Neuronal stem cell (in vitro differentiated cells): ENCODE measurements around the gene HAUS5.

Source experiments
- DNase-seq: peaks from one replicate; pipeline ENCODE4 v3.0.0-alpha.2; 2013; ENCODE audit warnings: low spot score
- H2AFZ ChIP-seq: one replicate; pipeline ENCODE4 v1.6.1; 2013; ENCODE audit warnings: mild to moderate bottlenecking, low read length, inconsistent platforms
- H2AK5ac ChIP-seq: 2 replicates; pipeline ENCODE4 v1.6.1; 2013; ENCODE audit warnings: low read depth, mild to moderate bottlenecking, inconsistent platforms, low read length, moderate library complexity, mixed read lengths
- H2BK120ac ChIP-seq: 2 replicates; pipeline ENCODE4 v1.6.1; 2013; ENCODE audit warnings: low read depth, mild to moderate bottlenecking, inconsistent platforms, low read length, moderate library complexity, mixed read lengths
- H2BK12ac ChIP-seq: one replicate; pipeline ENCODE4 v1.6.1; 2013; ENCODE audit warnings: low read length, inconsistent platforms
- H2BK15ac ChIP-seq: 2 replicates; pipeline ENCODE4 v1.6.1; 2013; ENCODE audit warnings: mild to moderate bottlenecking, low read length, inconsistent platforms, mixed read lengths
- H2BK5ac ChIP-seq: one replicate; pipeline ENCODE4 v1.6.1; 2013; ENCODE audit warnings: inconsistent platforms, mild to moderate bottlenecking, low read length, moderate library complexity
- H3K14ac ChIP-seq: one replicate; pipeline ENCODE4 v1.6.1; 2013; ENCODE audit warnings: low read length, inconsistent platforms
- H3K18ac ChIP-seq: 2 replicates; pipeline ENCODE4 v1.6.1; 2013; ENCODE audit warnings: low read length, inconsistent platforms
- H3K23ac ChIP-seq: 2 replicates; pipeline ENCODE4 v1.6.1; 2013; ENCODE audit warnings: low read depth, mild to moderate bottlenecking, mixed read lengths, low read length, inconsistent platforms; ENCODE audit not compliant: poor library complexity
- H3K27ac ChIP-seq: replicated peaks from 3 replicates; pipeline ENCODE4 v1.5.1; 2013; ENCODE audit warnings: low read length, inconsistent platforms
- H3K27me3 ChIP-seq, 3 experiments: 2 replicates each; pipeline ENCODE4 v1.6.1; 2013; ENCODE audit warnings: low read length in 3 of 3, mild to moderate bottlenecking in 2 of 3, inconsistent platforms in 1 of 3, low read depth in 1 of 3, mixed read lengths in 1 of 3, moderate library complexity in 1 of 3; ENCODE audit not compliant: control insufficient read depth in 3 of 3, insufficient read depth in 3 of 3
- H3K36me3 ChIP-seq, 2 donors: replicated peaks in 1 of 2; 2 replicates each; pipeline ENCODE4 v1.6.1; 2013; ENCODE audit warnings: low read length in 2 of 2; ENCODE audit not compliant: control insufficient read depth in 2 of 2, insufficient read depth in 2 of 2
- H3K4ac ChIP-seq: 2 replicates; pipeline ENCODE4 v1.6.1; 2013; ENCODE audit warnings: inconsistent platforms, mild to moderate bottlenecking, low read length, moderate library complexity
- H3K4me1 ChIP-seq, 2 donors: 1 replicate in 1 of 2; 2 replicates in 1 of 2; pipeline ENCODE4 v1.6.1; 2013; ENCODE audit warnings: low read length in 2 of 2, low read depth in 1 of 2; ENCODE audit not compliant: control insufficient read depth in 2 of 2, insufficient read depth in 1 of 2
- H3K4me2 ChIP-seq: one replicate; pipeline ENCODE4 v1.6.1; 2013; ENCODE audit warnings: mild to moderate bottlenecking, low read length, inconsistent platforms; ENCODE audit not compliant: insufficient read depth, poor library complexity, severe bottlenecking
- H3K4me3 ChIP-seq, 2 donors: 2 replicates each; pipeline ENCODE4 v1.5.1; 2013; ENCODE audit warnings: low read length in 2 of 2, mild to moderate bottlenecking in 2 of 2, inconsistent platforms in 1 of 2, moderate library complexity in 1 of 2
- H3K79me1 ChIP-seq: one replicate; pipeline ENCODE4 v1.6.1; 2013; ENCODE audit warnings: low read depth, mild to moderate bottlenecking, inconsistent platforms, low read length, moderate library complexity
- H3K9ac ChIP-seq: one replicate; pipeline ENCODE4 v1.6.1; 2013; ENCODE audit warnings: mild to moderate bottlenecking, low read depth, low read length, inconsistent platforms; ENCODE audit not compliant: poor library complexity
- H3K9me3 ChIP-seq, 2 donors: replicated peaks in 1 of 2; 2 replicates each; pipeline versions ENCODE3 to v1.6.1; 2013; ENCODE audit warnings: low read length in 2 of 2, mild to moderate bottlenecking in 2 of 2, inconsistent platforms in 1 of 2, low read depth in 1 of 2, mixed read lengths in 1 of 2, moderate library complexity in 1 of 2; ENCODE audit not compliant: control insufficient read depth in 2 of 2, insufficient read depth in 1 of 2
- H4K8ac ChIP-seq: one replicate; pipeline ENCODE4 v1.6.1; 2013; ENCODE audit warnings: low read depth, mild to moderate bottlenecking, inconsistent platforms, low read length, moderate library complexity
- H4K91ac ChIP-seq: one replicate; pipeline ENCODE4 v1.6.1; 2013; ENCODE audit warnings: low read length, low read depth, mild to moderate bottlenecking, inconsistent platforms; ENCODE audit not compliant: poor library complexity
- WGBS, 2 donors: extraction: QIAGEN DNeasy Blood & Tissue Kit; methylation state at CpG; one replicate each; pipeline ENCODE4 v1.1.7; 2013; ENCODE audit warnings: missing lambda C conversion rate in 2 of 2, mixed read lengths in 1 of 2; ENCODE audit not compliant: insufficient read length in 2 of 2, insufficient replicate concordance in 1 of 2; ENCODE audit errors: extremely low coverage in 2 of 2; 5-methylcytosine and 5-hydroxymethylcytosine counted together

Gene HAUS5

GRCh38 chr19:35565016-35565856, 47.3 kb upstream of the HAUS5 start:
- Histone ChIP-seq H4K8ac (no peak overlapping the region), H4K91ac (no peak overlapping the region), H3K27me3 (peaks cover 0 to 30% (median 4%) of the 10 kb centered on the region in 3 experiments), H3K79me1 (peaks cover 2% of the 10 kb centered on the region), H2BK5ac (peak overlapping the region; percentile 75), H3K14ac (peak overlapping the region; percentile 38), H3K4me2 (no peak overlapping the region), H3K23ac (no peak overlapping the region), H3K18ac (peak overlapping the region; percentile 57), H2BK15ac (no peak overlapping the region), H3K4me1 (no peaks in the 10 kb centered on the region), H2AFZ (no peak overlapping the region), H2BK120ac (no peak overlapping the region), H3K9me3 (no peaks in the 10 kb centered on the region), H3K36me3 (no peaks in the 10 kb centered on the region), H2BK12ac (peak overlapping the region; percentile 84), H2AK5ac (no peak overlapping the region), H3K9ac (no peak overlapping the region), H3K4ac (no peak overlapping the region), H3K4me3 (no peak overlapping the region), H3K27ac (no peak overlapping the region)
- no CpG with 5 or more reads among the region's 12 CpGs for whole genome bisulfite sequencing, 2 donors
- DNase-seq: no peak

- H3K9me3 ChIP-seq: no peaks in the 10 kb centered on the region
- no CpG with 5 or more reads among the region's 7 CpGs for WGBS, 2 donors
- no peak overlapping the region for H2AK5ac ChIP-seq
- H2BK120ac ChIP-seq: no peak overlapping the region
- no peak overlapping the region for H4K91ac ChIP-seq
- H3K79me1 ChIP-seq: peaks cover 2% of the 10 kb centered on the region
- no peak overlapping the region for H4K8ac ChIP-seq
- H3K4me1 ChIP-seq: no peaks in the 10 kb centered on the region
- H3K4me2 ChIP-seq: no peak overlapping the region
- no peak overlapping the region for H3K23ac ChIP-seq
- H3K14ac ChIP-seq: no peak overlapping the region
- H2BK12ac ChIP-seq: no peak overlapping the region
- H2BK5ac ChIP-seq: no peak overlapping the region
- no peak overlapping the region for H2BK15ac ChIP-seq
- no peak overlapping the region for H3K4ac ChIP-seq
- H3K4me3 ChIP-seq: no peak overlapping the region
- no peak for DNase-seq
- H3K27me3 ChIP-seq: peaks cover 0 to 16% (median 2%) of the 10 kb centered on the region in 3 experiments
- H3K27ac ChIP-seq: no peak overlapping the region
- no peak overlapping the region for H2AFZ ChIP-seq
- H3K9ac ChIP-seq: no peak overlapping the region
- H3K36me3 ChIP-seq: no peaks in the 10 kb centered on the region
- no peak overlapping the region for H3K18ac ChIP-seq
Measured at GRCh38 chr19:35566738-35567137, 45.8 kb upstream of the HAUS5 start.

- Histone ChIP-seq H3K36me3 (no peaks in the 10 kb centered on the region), H3K27ac (no peak overlapping the region)
Measured at GRCh38 chr19:35569281-35569781, 43.2 kb upstream of the HAUS5 start.

GRCh38 chr19:35571406-35571965, 41.0 kb upstream of the HAUS5 start:
- H3K79me1 ChIP-seq: no peaks in the 10 kb centered on the region
- H4K8ac ChIP-seq: no peak overlapping the region
- no peak for DNase-seq
- no peak overlapping the region for H2BK5ac ChIP-seq
- no peaks in the 10 kb centered on the region for H3K36me3 ChIP-seq
- H3K4me1 ChIP-seq: no peaks in the 10 kb centered on the region
- no peak overlapping the region for H2BK15ac ChIP-seq
- no peak overlapping the region for H3K4ac ChIP-seq
- H2AK5ac ChIP-seq: no peak overlapping the region
- H4K91ac ChIP-seq: no peak overlapping the region
- no CpG with 5 or more reads among the region's 1 CpG for WGBS, 2 donors
- no peak overlapping the region for H3K27ac ChIP-seq
- H3K4me2 ChIP-seq: no peak overlapping the region
- H3K9ac ChIP-seq: no peak overlapping the region
- no peak overlapping the region for H2BK120ac ChIP-seq
- no peak overlapping the region for H2AFZ ChIP-seq
- peaks cover 0 to 2% (median 0%) of the 10 kb centered on the region in 3 experiments for H3K27me3 ChIP-seq
- H3K9me3 ChIP-seq: peaks cover 4 to 6% of the 10 kb centered on the region in 2 donors
- H2BK12ac ChIP-seq: no peak overlapping the region
- no peak overlapping the region for H3K4me3 ChIP-seq
- H3K14ac ChIP-seq: no peak overlapping the region
- no peak overlapping the region for H3K18ac ChIP-seq
- no peak overlapping the region for H3K23ac ChIP-seq

More at GRCh38 chr19:35569281-35569781, 43.2 kb upstream of the HAUS5 start:
- Histone ChIP-seq H4K91ac (no peak overlapping the region), H2BK120ac (no peak overlapping the region), H3K4me1 (no peaks in the 10 kb centered on the region), H2BK15ac (no peak overlapping the region), H3K9me3 (peaks cover 0 to 2% of the 10 kb centered on the region in 2 donors), H3K4me3 (no peak overlapping the region), H2BK12ac (no peak overlapping the region), H3K4me2 (no peak overlapping the region), H3K18ac (peak overlapping the region; percentile 35), H2AK5ac (peak overlapping the region; percentile 52), H3K79me1 (no peaks in the 10 kb centered on the region), H2AFZ (no peak overlapping the region), H3K14ac (peak overlapping the region; percentile 84), H4K8ac (peak overlapping the region; percentile 56), H3K4ac (no peak overlapping the region), H3K9ac (peak overlapping the region; percentile 12), H3K27me3 (peaks cover 0 to 10% (median 2%) of the 10 kb centered on the region in 3 experiments), H2BK5ac (no peak overlapping the region), H3K23ac (no peak overlapping the region)
- no peak for DNase-seq
- WGBS, 2 donors: no CpG with 5 or more reads among the region's 5 CpGs
